GM12878 (cell line): ENCODE data around the gene POU2F3. TPM values are rescaled to one million over a fixed set of nuclear protein-coding genes. Genes with fewer than 3 reads are reported as not detected.

ENCODE experiments used
- ATAC-seq: fragments of 200-7000 bp; cut with Tn5 transposase; 3 replicates; pipeline ENCODE4 v1.9.1; 2020; ENCODE audit warnings: mild to moderate bottlenecking, moderate library complexity
- BruUV-seq: library from RNA; stranded (reverse); fragments of 400-500 nt; replicated peaks from 2 replicates; lab custom pipeline; 2021; lab: Mats Ljungman, UMichigan
- CTCF ChIA-PET: fragments of 300-600 bp; sonication (Branson Sonifier 250); formaldehyde crosslinking; extraction: SDS; loops from one replicate; lab custom pipeline; 2021; ENCODE audit warnings: inconsistent platforms; lab: Yijun Ruan, JAX
- POLR2A ChIA-PET: fragments of 350-600 bp; formaldehyde crosslinking; extraction: SDS; loops from one replicate; lab custom pipeline; 2021; ENCODE audit warnings: inconsistent platforms; lab: Charles Lee
- RAD21 ChIA-PET: fragments of 300-600 bp; sonication (Branson Sonifier 250); formaldehyde crosslinking; loops from one replicate; lab custom pipeline; 2023; ENCODE audit warnings: antibody characterized with exemption; ENCODE audit not compliant: unreplicated experiment; lab: Charles Lee
- SMC1A ChIA-PET: fragments of 300-600 bp; sonication (Branson Sonifier 250); formaldehyde crosslinking; loops from one replicate; lab custom pipeline; 2023; ENCODE audit not compliant: unreplicated experiment, uncharacterized antibody; lab: Charles Lee
- DNase-seq: peaks from one replicate; pipeline ENCODE4 v3.0.0-alpha.2; 2011; ENCODE audit warnings: low read depth, low spot score
- FAIRE-seq: peaks from 3 replicates; lab custom pipeline; 2011; peaks lifted over from hg19 to GRCh38; lab: Jason Lieb, UNC
- H2AFZ ChIP-seq: 2 replicates; pipeline ENCODE4 v1.6.0; 2011; ENCODE audit warnings: low read depth, low read length, control low read depth; ENCODE audit not compliant: control insufficient read depth
- H3K27ac ChIP-seq: 2 replicates; pipeline ENCODE4 v1.5.1; 2011; ENCODE audit warnings: control low read depth; ENCODE audit not compliant: control insufficient read depth, insufficient read depth
- H3K27me3 ChIP-seq, 2 experiments: replicated peaks in 1 of 2; 2 replicates each; pipeline versions ENCODE4 v1.6.0 to v1.6.1; 2011; ENCODE audit warnings: low read length in 1 of 2; ENCODE audit not compliant: control insufficient read depth in 2 of 2, insufficient read depth in 2 of 2
- H3K36me3 ChIP-seq, 2 experiments: 2 replicates each; pipeline ENCODE4 v1.5.1; 2011; ENCODE audit warnings: low read length in 1 of 2; ENCODE audit not compliant: control insufficient read depth in 2 of 2, insufficient read depth in 2 of 2
- H3K4me1 ChIP-seq: 2 replicates; pipeline ENCODE4 v1.6.1; 2011; ENCODE audit warnings: mild to moderate bottlenecking, low read length, moderate library complexity, mixed read lengths; ENCODE audit not compliant: control insufficient read depth, insufficient read depth
- H3K4me2 ChIP-seq: 2 replicates; pipeline ENCODE4 v1.6.0; 2011; ENCODE audit warnings: control low read depth; ENCODE audit not compliant: control insufficient read depth, insufficient read depth
- H3K4me3 ChIP-seq: fragments of 200-600 bp; sonication (generic); 2 replicates; pipeline ENCODE4 v1.5.1; 2016
- H3K79me2 ChIP-seq: 2 replicates; pipeline ENCODE4 v1.6.0; 2011; ENCODE audit warnings: low read length; ENCODE audit not compliant: control insufficient read depth, insufficient read depth
- H3K9ac ChIP-seq: 2 replicates; pipeline ENCODE4 v1.8.0; 2011; ENCODE audit warnings: low read length, control low read depth, mixed read lengths; ENCODE audit not compliant: control insufficient read depth, insufficient read depth
- H3K9me3 ChIP-seq: replicated peaks from 3 replicates; pipeline ENCODE4 v1.5.1; 2011; ENCODE audit warnings: mild to moderate bottlenecking, low read length; ENCODE audit not compliant: control insufficient read depth, insufficient read depth
- H4K20me1 ChIP-seq: 2 replicates; pipeline ENCODE4 v1.6.0; 2011; ENCODE audit not compliant: control insufficient read depth, insufficient read depth
- BCL3 ChIP-seq: IDR thresholded peaks from 2 replicates; pipeline ENCODE4 v1.6.1; 2011; ENCODE audit warnings: borderline replicate concordance, low read depth, mild to moderate bottlenecking, moderate library complexity, low read length; ENCODE audit not compliant: insufficient read depth, poor library complexity, severe bottlenecking
- CEBPB ChIP-seq, 2 experiments: fragments of 150-350 bp in 1 of 2; IDR thresholded peaks; 2 replicates each; pipeline ENCODE4 v1.6.1; 2012 to 2014; ENCODE audit warnings: low read depth in 2 of 2, low read length in 2 of 2, borderline replicate concordance in 1 of 2, inconsistent platforms in 1 of 2
- CHD2 ChIP-seq: IDR thresholded peaks from 2 replicates; pipeline ENCODE4 v1.6.1; 2011; ENCODE audit warnings: low read depth, low read length, improper control_type of control experiment, borderline replicate concordance
- IKZF2 ChIP-seq, 2 experiments: fragments of 450-650 bp; IDR thresholded peaks; 2 replicates each; pipeline ENCODE4 v1.6.1; 2017; ENCODE audit warnings: mild to moderate bottlenecking in 2 of 2, moderate library complexity in 2 of 2
- KAT2A ChIP-seq: conservative IDR thresholded peaks from 2 replicates; pipeline ENCODE4 v1.6.1; 2011; ENCODE audit warnings: low read depth, low read length; ENCODE audit not compliant: control insufficient read depth
- NFXL1 ChIP-seq: fragments of 450-650 bp; IDR thresholded peaks from 2 replicates; pipeline ENCODE4 v1.6.1; 2017; ENCODE audit warnings: antibody characterized with exemption, mild to moderate bottlenecking, borderline replicate concordance
- NFYB ChIP-seq: IDR thresholded peaks from 2 replicates; pipeline ENCODE4 v1.6.1; 2011; ENCODE audit warnings: low read depth, mild to moderate bottlenecking, low read length, improper control_type of control experiment, moderate library complexity; ENCODE audit not compliant: insufficient read depth
- POLR2AphosphoS5 ChIP-seq: IDR thresholded peaks from 2 replicates; pipeline ENCODE4 v1.6.1; 2011; ENCODE audit warnings: mild to moderate bottlenecking, low read length, inconsistent platforms
- RFX5 ChIP-seq: IDR thresholded peaks from 2 replicates; pipeline ENCODE4 v1.6.1; 2011; ENCODE audit warnings: low read depth, low read length, improper control_type of control experiment
- SKIL ChIP-seq: fragments of 450-650 bp; IDR thresholded peaks from 2 replicates; pipeline ENCODE4 v1.6.1; 2017; ENCODE audit warnings: mild to moderate bottlenecking, low read depth, inconsistent platforms; ENCODE audit not compliant: poor library complexity, severe bottlenecking
- SMC3 ChIP-seq: IDR thresholded peaks from 2 replicates; pipeline ENCODE4 v1.6.1; 2011; ENCODE audit warnings: low read length, improper control_type of control experiment, borderline replicate concordance
- SUZ12 ChIP-seq: fragments of 200-600 bp; sonication (generic); IDR thresholded peaks from one replicate; pipeline ENCODE4 v1.6.1; 2018; ENCODE audit warnings: antibody characterized with exemption, mild to moderate bottlenecking; ENCODE audit not compliant: unreplicated experiment
- ZNF24 ChIP-seq: fragments of 450-650 bp; IDR thresholded peaks from 2 replicates; pipeline ENCODE4 v1.6.1; 2017; ENCODE audit warnings: antibody characterized with exemption, mild to moderate bottlenecking
- WGBS: methylation state at CpG from one replicate; pipeline ENCODE4 v1.1.6; 2016; ENCODE audit warnings: low lambda C conversion rate; ENCODE audit not compliant: insufficient replicate concordance, insufficient coverage; ENCODE audit errors: missing lambda C conversion rate; 5-methylcytosine and 5-hydroxymethylcytosine counted together
- in situ Hi-C: fragments of 300-500 bp; cut with MboI; formaldehyde crosslinking; loops from 9 replicates; pipeline ENCODE4 v1.14.3; 2018; ENCODE audit warnings: mixed read lengths
- intact Hi-C: fragments of 100-400 bp; cut with micrococcal nuclease; formaldehyde crosslinking; loops from one replicate; pipeline ENCODE4 v1.14.2; 2022; ENCODE audit not compliant: unreplicated experiment
- polyA plus RNA-seq, 11 experiments: library from polyadenylated mRNA; depleted of rRNA in 4 of 11; unstranded in 6 of 11; stranded (reverse) in 5 of 11; fragments of >200 nt; fragmentation: Nextera tagmentation in 4 of 11; fragmentation: Illumina TruSeq in 1 of 11; extraction: Ambion mirVana in 4 of 11; extraction: Trizol in 1 of 11; gene quantifications; 1 replicate in 1 of 11; 2 replicates in 10 of 11; pipeline versions ENCODE4 v1.2.1 to v1.2.3, GENCODE V29; 2011 to 2016; ENCODE audit warnings: inconsistent platforms in 2 of 11, missing spikeins in 2 of 11, low read depth in 1 of 11
- total RNA-seq, 4 experiments: library from RNA; depleted of rRNA in 3 of 4; stranded (reverse); fragments of >200 nt in 3 of 4; fragmentation: Illumina TruSeq in 1 of 4; extraction: Trizol in 1 of 4; gene quantifications; 2 replicates each; pipeline versions ENCODE4 v1.2.1 to v1.2.3, GENCODE V29; 2013 to 2021

The POU2F3 gene
- total and polyA plus RNA-seq, 10 of the 15 experiments (the other 5 are each of a cell fraction or from before 2014, with no cell fraction given) = 0.09 to 4.4 (median 0.33) TPM

- H3K27ac ChIP-seq = no peak overlapping the region
- ChIA-PET CTCF (interaction anchor here (1.6 to 18.4 kb wide), 2 partner anchors 55 to 76 kb away, joined by 5 to 783 read pairs; no protein-coding TSS in a partner anchor), RAD21 (interaction anchor here (3.0 kb wide), 1 partner anchor 11 kb away, joined by 10 read pairs; no protein-coding TSS in a partner anchor), POLR2A (no interaction called here), SMC1A (interaction anchor here (0.9 to 1.8 kb wide), 2 partner anchors 72 to 76 kb away, joined by 3 to 6 read pairs; no protein-coding TSS in a partner anchor)
- H3K36me3 ChIP-seq = no peaks in the 10 kb centered on the region
- BruUV-seq = no TSS peak
- no peaks in the 10 kb centered on the region; a peak in 1 of 4 replicates for H3K27me3 ChIP-seq
- H4K20me1 ChIP-seq = no peaks in the 10 kb centered on the region
- FAIRE-seq (no peak), DNase-seq (no peak), ATAC-seq (no peak)
- no peak overlapping the region for H3K4me2 ChIP-seq
- intact Hi-C loops = loop anchor here (10.0 kb wide), 1 partner anchor 741 kb away; no protein-coding TSS in a partner anchor
- H3K9me3 ChIP-seq = no peaks in the 10 kb centered on the region
- H2AFZ ChIP-seq = no peak overlapping the region
- 18% methylated on average over 5 of the region's 5 CpGs for WGBS
- peaks cover 8% of the 10 kb centered on the region for H3K4me1 ChIP-seq
- H3K4me3 ChIP-seq = no peak overlapping the region
- in situ Hi-C loops = loop anchor here (5.0 kb wide), 1 partner anchor 54 kb away; no protein-coding TSS in a partner anchor
- TF ChIP-seq KAT2A = no peak
- no peak for TF ChIP-seq POLR2AphosphoS5
- H3K9ac ChIP-seq = no peak overlapping the region
- no peaks in the 10 kb centered on the region for H3K79me2 ChIP-seq
These were observed 13.7 kb upstream of the POU2F3 start for GRCh38 chr11:120226242-120226641.

- H4K20me1 ChIP-seq = no peaks in the 10 kb centered on the region
- no peaks in the 10 kb centered on the region; a peak in 1 of 4 replicates for H3K27me3 ChIP-seq
- RAD21 ChIA-PET = interaction anchor here (3.0 kb wide), 1 partner anchor 10 kb away, joined by 10 read pairs; no protein-coding TSS in a partner anchor
- H3K36me3 ChIP-seq = no peaks in the 10 kb centered on the region
- DNase-seq (no peak), ATAC-seq (no peak), FAIRE-seq (no peak)
- CTCF ChIA-PET = interaction anchor here (1.1 to 18.4 kb wide), 2 partner anchors 21 to 76 kb away, joined by 3 to 783 read pairs; no protein-coding TSS in a partner anchor
- no peaks in the 10 kb centered on the region for H3K79me2 ChIP-seq
- peaks cover 8% of the 10 kb centered on the region for H3K4me1 ChIP-seq
- 43% methylated on average over 13 of the region's 13 CpGs for WGBS
- BruUV-seq = no TSS peak
- SMC1A ChIA-PET = no interaction called here
- H3K27ac ChIP-seq = no peak overlapping the region
- POLR2A ChIA-PET = no interaction called here
- intact Hi-C loops (loop anchor here (10.0 kb wide), 1 partner anchor 742 kb away; no protein-coding TSS in a partner anchor), in situ Hi-C loops (loop anchor here (5.0 kb wide), 1 partner anchor 54 kb away; no protein-coding TSS in a partner anchor)
- H2AFZ ChIP-seq = no peak overlapping the region
- H3K4me3 ChIP-seq = no peak overlapping the region
- H3K9me3 ChIP-seq = no peaks in the 10 kb centered on the region
- no peak overlapping the region for H3K9ac ChIP-seq
- H3K4me2 ChIP-seq = no peak overlapping the region
- TF ChIP-seq CEBPB (IDR thresholded peaks at IDR 0.05; ENCODE audit: borderline replicate concordance in 1 of 2, low read depth in 2 of 2, low read length in 2 of 2) (no peak), RFX5 (no peak), IKZF2 (IDR thresholded peaks at IDR 0.05) (no peak), SMC3 (no peak), CHD2 (no peak), NFXL1 (no peak), SKIL (no peak), SUZ12 (no peak), BCL3 (no peak), ZNF24 (no peak), NFYB (no peak)
These were observed 13.2 kb upstream of the POU2F3 start for GRCh38 chr11:120226714-120227113.
